ENCODE results near the gene FAM217A. TPM values are rescaled to one million over a fixed set of nuclear protein-coding genes. Genes with fewer than 3 reads are reported as not detected.

The FAM217A gene
- total and polyA plus RNA-seq, 9 of the 15 experiments (the other 6 are each of a cell fraction or from before 2014, with no cell fraction given): not detected

DNA sequence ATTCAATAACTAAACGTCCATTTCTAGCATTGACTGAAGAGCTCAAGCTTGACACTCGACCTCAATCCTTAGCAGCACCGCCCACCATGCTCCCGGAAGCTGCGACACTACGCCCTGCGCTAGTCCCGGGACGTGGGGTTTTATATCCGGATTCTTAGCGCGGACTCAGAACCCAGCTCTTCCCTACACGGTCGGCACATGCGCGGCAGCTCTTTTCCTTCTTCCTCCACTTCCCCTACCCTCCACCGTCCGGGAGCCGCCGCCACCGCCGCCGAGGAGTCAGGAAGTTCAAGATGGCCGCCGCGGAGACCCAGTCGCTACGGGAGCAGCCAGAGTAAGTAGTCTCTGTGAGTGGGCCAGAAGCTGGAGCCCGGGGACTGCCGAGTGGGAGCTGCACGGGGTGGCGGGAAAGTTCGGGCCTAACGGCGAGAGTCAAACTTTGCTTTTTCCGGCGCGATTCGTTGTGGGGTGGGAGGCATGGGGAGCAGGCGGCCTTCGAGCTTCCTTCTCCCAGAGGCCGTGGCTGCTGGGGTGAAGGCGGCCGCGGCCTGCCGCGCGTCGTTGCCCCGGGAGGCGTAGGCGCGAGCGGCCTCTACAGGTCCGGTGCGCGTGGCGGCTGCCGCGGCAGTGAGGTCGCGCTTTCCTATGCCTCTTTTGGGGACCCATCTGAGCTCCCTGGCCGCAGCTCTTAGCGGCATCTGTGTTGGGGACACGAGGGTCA lies 57.6 kb downstream of the FAM217A start (continued):
- TF ChIP-seq, protein P1, sequence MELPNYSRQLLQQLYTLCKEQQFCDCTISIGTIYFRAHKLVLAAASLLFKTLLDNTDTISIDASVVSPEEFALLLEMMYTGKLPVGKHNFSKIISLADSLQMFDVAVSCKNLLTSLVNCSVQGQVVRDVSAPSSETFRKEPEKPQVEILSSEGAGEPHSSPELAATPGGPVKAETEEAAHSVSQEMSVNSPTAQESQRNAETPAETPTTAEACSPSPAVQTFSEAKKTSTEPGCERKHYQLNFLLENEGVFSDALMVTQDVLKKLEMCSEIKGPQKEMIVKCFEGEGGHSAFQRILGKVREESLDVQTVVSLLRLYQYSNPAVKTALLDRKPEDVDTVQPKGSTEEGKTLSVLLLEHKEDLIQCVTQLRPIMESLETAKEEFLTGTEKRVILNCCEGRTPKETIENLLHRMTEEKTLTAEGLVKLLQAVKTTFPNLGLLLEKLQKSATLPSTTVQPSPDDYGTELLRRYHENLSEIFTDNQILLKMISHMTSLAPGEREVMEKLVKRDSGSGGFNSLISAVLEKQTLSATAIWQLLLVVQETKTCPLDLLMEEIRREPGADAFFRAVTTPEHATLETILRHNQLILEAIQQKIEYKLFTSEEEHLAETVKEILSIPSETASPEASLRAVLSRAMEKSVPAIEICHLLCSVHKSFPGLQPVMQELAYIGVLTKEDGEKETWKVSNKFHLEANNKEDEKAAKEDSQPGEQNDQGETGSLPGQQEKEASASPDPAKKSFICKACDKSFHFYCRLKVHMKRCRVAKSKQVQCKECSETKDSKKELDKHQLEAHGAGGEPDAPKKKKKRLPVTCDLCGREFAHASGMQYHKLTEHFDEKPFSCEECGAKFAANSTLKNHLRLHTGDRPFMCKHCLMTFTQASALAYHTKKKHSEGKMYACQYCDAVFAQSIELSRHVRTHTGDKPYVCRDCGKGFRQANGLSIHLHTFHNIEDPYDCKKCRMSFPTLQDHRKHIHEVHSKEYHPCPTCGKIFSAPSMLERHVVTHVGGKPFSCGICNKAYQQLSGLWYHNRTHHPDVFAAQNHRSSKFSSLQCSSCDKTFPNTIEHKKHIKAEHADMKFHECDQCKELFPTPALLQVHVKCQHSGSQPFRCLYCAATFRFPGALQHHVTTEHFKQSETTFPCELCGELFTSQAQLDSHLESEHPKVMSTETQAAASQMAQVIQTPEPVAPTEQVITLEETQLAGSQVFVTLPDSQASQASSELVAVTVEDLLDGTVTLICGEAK (IDR thresholded peaks at IDR 0.05): peak; percentile 94
- TF ChIP-seq, protein P1 (CRISPR knock-in tag; IDR thresholded peaks at IDR 0.05): no peak
- TF ChIP-seq SMARCC2 (IDR thresholded peaks at IDR 0.05; ENCODE audit: low read depth) (peak; percentile 71), MBD2 (IDR thresholded peaks at IDR 0.05; ENCODE audit: borderline replicate concordance, low read depth) (peak; percentile 53), SUPT5H (IDR thresholded peaks at IDR 0.05) (peak; percentile 93), XRCC5 (IDR thresholded peaks at IDR 0.05; ENCODE audit: low read depth, low read length) (peak; percentile 73), RBM22 (IDR thresholded peaks at IDR 0.05; ENCODE audit: low read depth, low read length, poor library complexity, severe bottlenecking) (peak; percentile 68), DMBX1 (CRISPR knock-in tag; IDR thresholded peaks at IDR 0.05; ENCODE audit: borderline replicate concordance) (no peak)
- TF ChIP-seq, protein P2, sequence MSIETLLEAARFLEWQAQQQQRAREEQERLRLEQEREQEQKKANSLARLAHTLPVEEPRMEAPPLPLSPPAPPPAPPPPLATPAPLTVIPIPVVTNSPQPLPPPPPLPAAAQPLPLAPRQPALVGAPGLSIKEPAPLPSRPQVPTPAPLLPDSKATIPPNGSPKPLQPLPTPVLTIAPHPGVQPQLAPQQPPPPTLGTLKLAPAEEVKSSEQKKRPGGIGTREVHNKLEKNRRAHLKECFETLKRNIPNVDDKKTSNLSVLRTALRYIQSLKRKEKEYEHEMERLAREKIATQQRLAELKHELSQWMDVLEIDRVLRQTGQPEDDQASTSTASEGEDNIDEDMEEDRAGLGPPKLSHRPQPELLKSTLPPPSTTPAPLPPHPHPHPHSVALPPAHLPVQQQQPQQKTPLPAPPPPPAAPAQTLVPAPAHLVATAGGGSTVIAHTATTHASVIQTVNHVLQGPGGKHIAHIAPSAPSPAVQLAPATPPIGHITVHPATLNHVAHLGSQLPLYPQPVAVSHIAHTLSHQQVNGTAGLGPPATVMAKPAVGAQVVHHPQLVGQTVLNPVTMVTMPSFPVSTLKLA (conservative IDR thresholded peaks at IDR 0.05): peak; percentile 81 to 85
- TF ChIP-seq, protein P3, sequence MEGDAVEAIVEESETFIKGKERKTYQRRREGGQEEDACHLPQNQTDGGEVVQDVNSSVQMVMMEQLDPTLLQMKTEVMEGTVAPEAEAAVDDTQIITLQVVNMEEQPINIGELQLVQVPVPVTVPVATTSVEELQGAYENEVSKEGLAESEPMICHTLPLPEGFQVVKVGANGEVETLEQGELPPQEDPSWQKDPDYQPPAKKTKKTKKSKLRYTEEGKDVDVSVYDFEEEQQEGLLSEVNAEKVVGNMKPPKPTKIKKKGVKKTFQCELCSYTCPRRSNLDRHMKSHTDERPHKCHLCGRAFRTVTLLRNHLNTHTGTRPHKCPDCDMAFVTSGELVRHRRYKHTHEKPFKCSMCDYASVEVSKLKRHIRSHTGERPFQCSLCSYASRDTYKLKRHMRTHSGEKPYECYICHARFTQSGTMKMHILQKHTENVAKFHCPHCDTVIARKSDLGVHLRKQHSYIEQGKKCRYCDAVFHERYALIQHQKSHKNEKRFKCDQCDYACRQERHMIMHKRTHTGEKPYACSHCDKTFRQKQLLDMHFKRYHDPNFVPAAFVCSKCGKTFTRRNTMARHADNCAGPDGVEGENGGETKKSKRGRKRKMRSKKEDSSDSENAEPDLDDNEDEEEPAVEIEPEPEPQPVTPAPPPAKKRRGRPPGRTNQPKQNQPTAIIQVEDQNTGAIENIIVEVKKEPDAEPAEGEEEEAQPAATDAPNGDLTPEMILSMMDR (IDR thresholded peaks at IDR 0.05 in 2 of 3, conservative IDR thresholded peaks at IDR 0.05 in 1 of 3; ENCODE audit: insufficient read depth in 2 of 3, low read depth in 1 of 3, low read length in 3 of 3): peak; percentile 50 to 61 (median 54)
- TF ChIP-seq, protein P4, sequence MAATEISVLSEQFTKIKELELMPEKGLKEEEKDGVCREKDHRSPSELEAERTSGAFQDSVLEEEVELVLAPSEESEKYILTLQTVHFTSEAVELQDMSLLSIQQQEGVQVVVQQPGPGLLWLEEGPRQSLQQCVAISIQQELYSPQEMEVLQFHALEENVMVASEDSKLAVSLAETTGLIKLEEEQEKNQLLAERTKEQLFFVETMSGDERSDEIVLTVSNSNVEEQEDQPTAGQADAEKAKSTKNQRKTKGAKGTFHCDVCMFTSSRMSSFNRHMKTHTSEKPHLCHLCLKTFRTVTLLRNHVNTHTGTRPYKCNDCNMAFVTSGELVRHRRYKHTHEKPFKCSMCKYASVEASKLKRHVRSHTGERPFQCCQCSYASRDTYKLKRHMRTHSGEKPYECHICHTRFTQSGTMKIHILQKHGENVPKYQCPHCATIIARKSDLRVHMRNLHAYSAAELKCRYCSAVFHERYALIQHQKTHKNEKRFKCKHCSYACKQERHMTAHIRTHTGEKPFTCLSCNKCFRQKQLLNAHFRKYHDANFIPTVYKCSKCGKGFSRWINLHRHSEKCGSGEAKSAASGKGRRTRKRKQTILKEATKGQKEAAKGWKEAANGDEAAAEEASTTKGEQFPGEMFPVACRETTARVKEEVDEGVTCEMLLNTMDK (IDR thresholded peaks at IDR 0.05; ENCODE audit: borderline replicate concordance, insufficient read depth, low read depth, low read length, poor library complexity, severe bottlenecking): peak; percentile 79
